A673 (cell line): ENCODE results near the gene KISS1R.

ENCODE experiments used
- CTCF ChIP-seq: fragments of 300-800, 200-600 bp; sonication (generic); conservative IDR thresholded peaks from 2 replicates; pipeline ENCODE4 v1.5.1; 2017; ENCODE audit warnings: low read depth, mild to moderate bottlenecking, antibody characterized with exemption, low read length, moderate library complexity, mixed read lengths
- EZH2 ChIP-seq: fragments of 200-600 bp; sonication (generic); IDR thresholded peaks from 2 replicates; pipeline ENCODE4 v1.6.1; 2017; ENCODE audit warnings: borderline replicate concordance, low read depth, mild to moderate bottlenecking, mixed read lengths, antibody characterized with exemption, low read length; ENCODE audit not compliant: poor library complexity, severe bottlenecking

- TF ChIP-seq EZH2 (no peak), CTCF (no peak)
Observed at GRCh38 chr19:966485-967088, 49.5 kb downstream of the KISS1R start.
